HepG2 (cell line): ENCODE results near the gene KCTD18. TPM values are rescaled to one million over a fixed set of nuclear protein-coding genes. Genes with fewer than 3 reads are reported as not detected.

ENCODE experiments used
- ATF3 ChIP-seq: sonication (generic); formaldehyde crosslinking; IDR thresholded peaks from 2 replicates; pipeline ENCODE4 v1.4.0; 2020; ENCODE audit warnings: missing genetic modification reagents
- ATF5 ChIP-seq: sonication (generic); formaldehyde crosslinking; IDR thresholded peaks from 2 replicates; pipeline ENCODE4 v1.4.0; 2020; ENCODE audit warnings: mild to moderate bottlenecking, low read depth, missing genetic modification reagents
- ATM ChIP-seq: fragments of 450-650 bp; IDR thresholded peaks from 2 replicates; pipeline ENCODE4 v1.7.1; 2017; ENCODE audit warnings: mild to moderate bottlenecking, borderline replicate concordance
- CBX5 ChIP-seq: sonication (generic); formaldehyde crosslinking; IDR thresholded peaks from 2 replicates; pipeline ENCODE4 v1.4.0; 2020; ENCODE audit warnings: missing genetic modification reagents, borderline replicate concordance
- FOXM1 ChIP-seq: sonication (generic); formaldehyde crosslinking; IDR thresholded peaks from 2 replicates; pipeline ENCODE4 v1.5.0; 2020; ENCODE audit warnings: missing genetic modification reagents
- FOXP1 ChIP-seq, 2 experiments: fragments of 450-650 bp in 1 of 2; IDR thresholded peaks; 2 replicates each; pipeline ENCODE4 v1.6.1; 2017 to 2018; ENCODE audit warnings: antibody characterized with exemption in 1 of 2
- GTF3A ChIP-seq: sonication (generic); formaldehyde crosslinking; conservative IDR thresholded peaks from 2 replicates; pipeline ENCODE4 v1.4.0; 2020; ENCODE audit warnings: mild to moderate bottlenecking, missing genetic modification reagents
- KDM4B ChIP-seq: sonication (generic); formaldehyde crosslinking; IDR thresholded peaks from 2 replicates; pipeline ENCODE4 v1.4.0; 2020; ENCODE audit warnings: missing genetic modification reagents
- KLF16 ChIP-seq, 2 experiments: sonication (generic) in 1 of 2; formaldehyde crosslinking in 1 of 2; IDR thresholded peaks; 2 replicates each; pipeline versions ENCODE4 v1.6.1 to v1.8.0; 2016 to 2023; ENCODE audit warnings: missing genetic modification reagents in 2 of 2, missing compliant biosample characterization in 1 of 2
- POLR2AphosphoS2 ChIP-seq: IDR thresholded peaks from 2 replicates; pipeline ENCODE4 v1.6.1; 2011; ENCODE audit warnings: low read depth, low read length, improper control_type of control experiment
- TEAD3 ChIP-seq: optimal IDR thresholded peaks from 2 replicates; pipeline ENCODE3; 2016; ENCODE audit warnings: borderline replicate concordance
- ZBTB44 ChIP-seq: sonication (generic); formaldehyde crosslinking; IDR thresholded peaks from 2 replicates; pipeline ENCODE4 v1.4.0; 2020; ENCODE audit warnings: missing genetic modification reagents
- ZBTB7B ChIP-seq: sonication (generic); formaldehyde crosslinking; IDR thresholded peaks from 2 replicates; pipeline ENCODE4 v1.4.0; 2020; ENCODE audit warnings: missing genetic modification reagents
- ZNF282 ChIP-seq: fragments of 450-650 bp; IDR thresholded peaks from 2 replicates; pipeline ENCODE4 v1.6.1; 2018; ENCODE audit not compliant: partially characterized antibody
- ZNF326 ChIP-seq: sonication (generic); formaldehyde crosslinking; IDR thresholded peaks from 2 replicates; pipeline ENCODE4 v1.4.0; 2020; ENCODE audit warnings: missing genetic modification reagents, borderline replicate concordance
- ZNF333 ChIP-seq: sonication (generic); formaldehyde crosslinking; IDR thresholded peaks from 2 replicates; pipeline ENCODE4 v1.4.0; 2020; ENCODE audit warnings: mild to moderate bottlenecking, missing genetic modification reagents, borderline replicate concordance
- ZNF382 ChIP-seq: sonication (generic); formaldehyde crosslinking; IDR thresholded peaks from 2 replicates; pipeline ENCODE4 v1.5.0; 2020; ENCODE audit warnings: missing genetic modification reagents, mild to moderate bottlenecking, borderline replicate concordance
- ZNF441 ChIP-seq: sonication (generic); formaldehyde crosslinking; IDR thresholded peaks from 2 replicates; pipeline ENCODE4 v1.7.0; 2021; ENCODE audit warnings: missing genetic modification reagents, borderline replicate concordance
- ZNF576 ChIP-seq: sonication (generic); formaldehyde crosslinking; IDR thresholded peaks from 2 replicates; pipeline ENCODE4 v1.4.0; 2020; ENCODE audit warnings: mild to moderate bottlenecking, missing genetic modification reagents
- ZNF629 ChIP-seq: sonication (generic); formaldehyde crosslinking; conservative IDR thresholded peaks from 2 replicates; pipeline ENCODE4 v1.5.0; 2020; ENCODE audit warnings: missing genetic modification reagents
- ZNF672 ChIP-seq: sonication (generic); formaldehyde crosslinking; IDR thresholded peaks from 2 replicates; pipeline ENCODE4 v1.8.1; 2022; ENCODE audit warnings: missing genetic modification reagents
- ZNF772 ChIP-seq: sonication (generic); formaldehyde crosslinking; IDR thresholded peaks from 2 replicates; pipeline ENCODE4 v1.5.0; 2020; ENCODE audit warnings: mild to moderate bottlenecking, missing genetic modification reagents
- polyA plus RNA-seq, 8 experiments: library from polyadenylated mRNA; depleted of rRNA in 3 of 8; stranded (reverse) in 7 of 8; unstranded in 1 of 8; fragments of >200 nt; fragmentation: Illumina TruSeq in 4 of 8; extraction: Trizol in 4 of 8; gene quantifications; 2 replicates each; pipeline versions ENCODE4 v1.2.1 to v1.2.3, GENCODE V29; 2011 to 2016; ENCODE audit warnings: low read depth in 4 of 8, missing spikeins in 1 of 8, mixed read lengths in 1 of 8; ENCODE audit not compliant: insufficient read depth in 1 of 8
- total RNA-seq, 5 experiments: library from RNA; depleted of rRNA; stranded (reverse); fragments of >200 nt; fragmentation: Illumina TruSeq; extraction: Trizol; gene quantifications; 2 replicates each; pipeline ENCODE4 v1.2.3, GENCODE V29; 2016; ENCODE audit warnings: low read depth in 1 of 5
- TF ChIP-seq, protein P1 (sequence below): IDR thresholded peaks from 2 replicates; pipeline ENCODE4 v1.6.1; 2016; ENCODE audit warnings: mild to moderate bottlenecking
- TF ChIP-seq, protein P2 (sequence below): sonication (generic); formaldehyde crosslinking; IDR thresholded peaks from 2 replicates; pipeline ENCODE4 v1.8.0; 2022; ENCODE audit warnings: missing genetic modification reagents, mild to moderate bottlenecking, borderline replicate concordance
- TF ChIP-seq, protein P3 (sequence below): sonication (generic); formaldehyde crosslinking; conservative IDR thresholded peaks from 2 replicates; pipeline ENCODE4 v1.4.0; 2020; ENCODE audit warnings: missing genetic modification reagents

Gene KCTD18
- total and polyA plus RNA-seq, 2 of the 13 experiments (the other 11 are each of a cell fraction or from before 2014, with no cell fraction given), result 2.2 to 7.1 TPM

- TF ChIP-seq ATF3, result no peak
- no peak for TF ChIP-seq ZNF576 (CRISPR knock-in tag)
- TF ChIP-seq POLR2AphosphoS2, result peak; percentile 90; the same call in 1 of the 2 replicates
- TF ChIP-seq ZNF772, result peak; percentile 45; the same call in 1 of the 2 replicates
- TF ChIP-seq TEAD3 (CRISPR knock-in tag), result peak; percentile 72
- no peak for TF ChIP-seq FOXP1 (IDR thresholded peaks at IDR 0.05)
- TF ChIP-seq FOXP1 (CRISPR knock-in tag; IDR thresholded peaks at IDR 0.05), result no peak
- TF ChIP-seq ZNF672, result no peak
- TF ChIP-seq ZBTB7B (CRISPR knock-in tag), result no peak
- no peak for TF ChIP-seq GTF3A (CRISPR knock-in tag)
- TF ChIP-seq, protein P1, sequence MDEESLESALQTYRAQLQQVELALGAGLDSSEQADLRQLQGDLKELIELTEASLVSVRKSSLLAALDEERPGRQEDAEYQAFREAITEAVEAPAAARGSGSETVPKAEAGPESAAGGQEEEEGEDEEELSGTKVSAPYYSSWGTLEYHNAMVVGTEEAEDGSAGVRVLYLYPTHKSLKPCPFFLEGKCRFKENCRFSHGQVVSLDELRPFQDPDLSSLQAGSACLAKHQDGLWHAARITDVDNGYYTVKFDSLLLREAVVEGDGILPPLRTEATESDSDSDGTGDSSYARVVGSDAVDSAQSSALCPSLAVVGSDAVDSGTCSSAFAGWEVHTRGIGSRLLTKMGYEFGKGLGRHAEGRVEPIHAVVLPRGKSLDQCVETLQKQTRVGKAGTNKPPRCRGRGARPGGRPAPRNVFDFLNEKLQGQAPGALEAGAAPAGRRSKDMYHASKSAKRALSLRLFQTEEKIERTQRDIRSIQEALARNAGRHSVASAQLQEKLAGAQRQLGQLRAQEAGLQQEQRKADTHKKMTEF (CRISPR knock-in tag), result no peak
- no peak for TF ChIP-seq ZNF326 (CRISPR knock-in tag)
- TF ChIP-seq CBX5, result 0 out of 2 replicates have a peak, but pooled peaks have one; percentile 52
- TF ChIP-seq, protein P2, sequence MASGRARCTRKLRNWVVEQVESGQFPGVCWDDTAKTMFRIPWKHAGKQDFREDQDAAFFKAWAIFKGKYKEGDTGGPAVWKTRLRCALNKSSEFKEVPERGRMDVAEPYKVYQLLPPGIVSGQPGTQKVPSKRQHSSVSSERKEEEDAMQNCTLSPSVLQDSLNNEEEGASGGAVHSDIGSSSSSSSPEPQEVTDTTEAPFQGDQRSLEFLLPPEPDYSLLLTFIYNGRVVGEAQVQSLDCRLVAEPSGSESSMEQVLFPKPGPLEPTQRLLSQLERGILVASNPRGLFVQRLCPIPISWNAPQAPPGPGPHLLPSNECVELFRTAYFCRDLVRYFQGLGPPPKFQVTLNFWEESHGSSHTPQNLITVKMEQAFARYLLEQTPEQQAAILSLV (CRISPR knock-in tag), result peak; percentile 63; the same call in 1 of the 2 replicates
- no peak for TF ChIP-seq ZNF333 (CRISPR knock-in tag)
- no peak for TF ChIP-seq FOXM1
- no peak for TF ChIP-seq ZNF382
- no peak for TF ChIP-seq ATF5 (CRISPR knock-in tag)
- TF ChIP-seq, protein P3, sequence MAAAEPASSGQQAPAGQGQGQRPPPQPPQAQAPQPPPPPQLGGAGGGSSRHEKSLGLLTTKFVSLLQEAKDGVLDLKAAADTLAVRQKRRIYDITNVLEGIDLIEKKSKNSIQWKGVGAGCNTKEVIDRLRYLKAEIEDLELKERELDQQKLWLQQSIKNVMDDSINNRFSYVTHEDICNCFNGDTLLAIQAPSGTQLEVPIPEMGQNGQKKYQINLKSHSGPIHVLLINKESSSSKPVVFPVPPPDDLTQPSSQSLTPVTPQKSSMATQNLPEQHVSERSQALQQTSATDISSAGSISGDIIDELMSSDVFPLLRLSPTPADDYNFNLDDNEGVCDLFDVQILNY, result no peak
- TF ChIP-seq ZNF629, result no peak
- no peak for TF ChIP-seq ZBTB44
- TF ChIP-seq ZNF441, result no peak
- no peak for TF ChIP-seq KLF16 (CRISPR knock-in tag; IDR thresholded peaks at IDR 0.05)
- no peak for TF ChIP-seq ATM
- TF ChIP-seq KDM4B (CRISPR knock-in tag), result no peak
- no peak for TF ChIP-seq ZNF282
Measured at GRCh38 chr2:200483729-200484198, 26.1 kb downstream of the KCTD18 start (continued).
